ENCODE measurements around the gene CCR5AS.

CCR5AS gene

GRCh38 chr3:46348823-46349482 lies 57.9 kb downstream of the CCR5AS start:
- Histone ChIP-seq H3K27me3 (peaks cover 7% of the 10 kb centered on the region), H3K9me3 (no peaks in the 10 kb centered on the region), H3K4me1 (no peaks in the 10 kb centered on the region), H3K36me3 (no peaks in the 10 kb centered on the region), H3K4me3 (no peak overlapping the region), H3K27ac (no peak overlapping the region)
- no peak for TF ChIP-seq CTCF (IDR thresholded peaks at IDR 0.05)
- no peak for TF ChIP-seq POLR2A (IDR thresholded peaks at IDR 0.05)
- TF ChIP-seq POLR2AphosphoS5 (IDR thresholded peaks at IDR 0.05): no peak
- TF ChIP-seq EP300 (IDR thresholded peaks at IDR 0.05): no peak
- DNase-seq (ENCODE audit: low spot score in 2 of 2): no peak
- 85% methylated on average over 3 of the region's 3 CpGs for WGBS

GRCh38 chr3:46344476-46344875 lies 62.4 kb downstream of the CCR5AS start:
- H3K9me3 ChIP-seq: no peaks in the 10 kb centered on the region
- H3K27ac ChIP-seq: no peak overlapping the region
- H3K27me3 ChIP-seq: no peaks in the 10 kb centered on the region
- TF ChIP-seq EP300 (IDR thresholded peaks at IDR 0.05) (no peak), POLR2AphosphoS5 (IDR thresholded peaks at IDR 0.05) (no peak)
- no peaks in the 10 kb centered on the region for H3K4me1 ChIP-seq
- no peak for DNase-seq (ENCODE audit: low spot score in 2 of 2)
- 73% methylated on average over 4 of the region's 4 CpGs for WGBS
- H3K4me3 ChIP-seq: no peak overlapping the region
- no peaks in the 10 kb centered on the region for H3K36me3 ChIP-seq

DNA sequence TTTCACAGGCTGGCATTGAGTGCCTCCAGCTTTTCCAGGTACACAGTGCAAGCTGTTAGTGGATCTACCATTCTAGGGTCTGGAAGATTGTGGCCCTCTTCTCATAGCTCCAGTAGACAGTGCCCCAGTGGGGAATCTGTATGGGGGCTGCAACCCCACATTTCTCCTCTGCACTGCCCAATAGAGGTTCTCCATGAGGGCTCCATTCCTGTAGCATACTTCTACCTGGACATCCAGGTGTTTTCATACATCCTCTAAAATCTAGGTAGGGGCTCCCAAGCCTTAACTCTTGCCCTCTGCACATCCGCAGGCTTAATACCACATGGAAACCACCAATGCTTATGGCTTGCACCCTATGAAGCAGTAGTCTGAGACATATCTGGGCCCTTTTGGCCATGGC lies 68.0 kb downstream of the CCR5AS start:
- Histone ChIP-seq H3K27me3 (no peaks in the 10 kb centered on the region), H3K4me1 (peaks cover 8% of the 10 kb centered on the region), H3K4me3 (no peak overlapping the region), H3K36me3 (no peaks in the 10 kb centered on the region), H3K9me3 (peaks cover 8% of the 10 kb centered on the region), H3K27ac (no peak overlapping the region)
- TF ChIP-seq EP300 (IDR thresholded peaks at IDR 0.05) (no peak), POLR2AphosphoS5 (IDR thresholded peaks at IDR 0.05) (no peak), POLR2A (IDR thresholded peaks at IDR 0.05) (no peak), CTCF (IDR thresholded peaks at IDR 0.05) (no peak)
- no peak for DNase-seq (ENCODE audit: low spot score in 2 of 2)
- WGBS: 92% methylated on average over 1 of the region's 1 CpG

DNA sequence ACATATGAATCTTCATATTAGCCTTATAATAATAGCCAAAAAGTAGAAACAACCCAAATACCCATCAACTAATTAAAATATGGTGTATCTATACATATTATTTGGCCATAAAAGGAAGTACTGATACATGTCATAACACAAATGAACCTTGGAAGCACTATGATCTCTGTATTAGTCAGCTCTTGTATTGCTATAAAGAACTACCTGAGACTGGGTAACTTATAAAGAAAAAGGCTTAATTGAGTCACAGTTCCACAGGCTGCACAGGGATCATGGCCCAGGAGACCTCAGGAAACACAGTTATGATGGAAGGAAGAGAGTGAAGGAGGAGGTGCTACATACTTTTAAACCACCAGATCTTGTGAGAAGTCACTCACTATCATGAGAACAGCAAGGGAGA lies 69.0 kb downstream of the CCR5AS start:
- Histone ChIP-seq H3K27ac (no peak overlapping the region), H3K27me3 (no peaks in the 10 kb centered on the region), H3K9me3 (peaks cover 8% of the 10 kb centered on the region), H3K36me3 (no peaks in the 10 kb centered on the region), H3K4me1 (peaks cover 8% of the 10 kb centered on the region), H3K4me3 (no peak overlapping the region)
- DNase-seq (ENCODE audit: low spot score in 2 of 2): no peak
- TF ChIP-seq POLR2AphosphoS5 (IDR thresholded peaks at IDR 0.05): no peak
- TF ChIP-seq EP300 (IDR thresholded peaks at IDR 0.05): no peak
- TF ChIP-seq POLR2A (IDR thresholded peaks at IDR 0.05): no peak
- no peak for TF ChIP-seq CTCF (IDR thresholded peaks at IDR 0.05)

- no peaks in the 10 kb centered on the region for H3K36me3 ChIP-seq
- H3K4me1 ChIP-seq: peaks cover 8% of the 10 kb centered on the region
- TF ChIP-seq EP300 (IDR thresholded peaks at IDR 0.05) (no peak), CTCF (IDR thresholded peaks at IDR 0.05) (no peak), POLR2AphosphoS5 (IDR thresholded peaks at IDR 0.05) (no peak), POLR2A (IDR thresholded peaks at IDR 0.05) (no peak)
- 49% methylated on average over 3 of the region's 3 CpGs for WGBS
- no peaks in the 10 kb centered on the region for H3K27me3 ChIP-seq
- DNase-seq (ENCODE audit: low spot score in 2 of 2): no peak
- peaks cover 8% of the 10 kb centered on the region for H3K9me3 ChIP-seq
- no peak overlapping the region for H3K4me3 ChIP-seq
- H3K27ac ChIP-seq: no peak overlapping the region
These were observed 71.3 kb downstream of the CCR5AS start for GRCh38 chr3:46335541-46335940.

All from suprapubic skin (tissue), 4 donors.